Measurements from ENCODE around the gene IP6K3. TPM values are rescaled to one million over a fixed set of nuclear protein-coding genes. Genes with fewer than 3 reads are reported as not detected.

Gene IP6K3
- total RNA-seq, 1 experiment from 2014 or later: not detected

DNA sequence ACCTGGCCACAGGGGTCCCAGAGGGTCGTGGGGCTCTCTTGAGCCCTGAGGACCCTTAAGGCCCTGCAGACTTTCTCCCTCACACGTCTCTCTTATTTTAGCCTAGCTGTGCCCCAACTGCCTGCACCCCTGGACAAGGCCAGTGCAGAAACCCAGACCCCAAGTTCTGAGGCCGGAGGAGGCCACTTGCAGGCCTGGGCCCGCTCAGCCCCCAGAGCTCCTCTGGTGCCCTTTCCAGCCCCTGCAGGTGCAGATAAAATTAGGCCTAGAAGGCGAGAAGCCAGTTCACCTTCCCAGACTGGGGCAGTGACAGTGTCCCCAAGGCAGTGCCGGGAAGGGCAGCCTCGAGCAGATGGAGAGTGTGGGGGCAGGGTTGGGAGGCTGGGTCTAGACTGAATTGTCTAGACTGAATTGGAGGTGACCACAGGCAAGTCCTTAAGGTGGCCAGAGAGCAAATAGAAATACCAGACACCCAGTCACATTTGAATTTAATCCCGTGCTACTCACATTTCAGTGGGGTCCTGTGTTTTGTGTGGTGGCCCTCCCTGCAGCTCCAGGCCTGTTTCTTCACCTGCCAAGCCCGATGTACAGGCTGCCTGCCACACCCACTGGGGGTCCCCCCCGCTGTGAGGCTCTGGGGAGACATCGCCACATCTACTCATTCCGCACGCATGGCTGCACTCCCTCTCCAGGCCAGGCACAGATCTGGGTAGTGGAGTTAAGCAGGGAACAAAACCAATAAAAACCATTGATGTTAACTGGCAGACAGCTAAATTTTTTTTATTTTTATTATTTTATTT is 8.6 kb upstream of the IP6K3 start:
- Histone ChIP-seq H3K9me2 (replicated peaks; ENCODE audit: insufficient read depth, low read length) (no peaks in the 10 kb centered on the region), H3K4me2 (ENCODE audit: low read depth, low read length, poor library complexity, severe bottlenecking) (peak overlapping the region; percentile 23), H2AFZ (ENCODE audit: low read length) (no peak overlapping the region)

DNA sequence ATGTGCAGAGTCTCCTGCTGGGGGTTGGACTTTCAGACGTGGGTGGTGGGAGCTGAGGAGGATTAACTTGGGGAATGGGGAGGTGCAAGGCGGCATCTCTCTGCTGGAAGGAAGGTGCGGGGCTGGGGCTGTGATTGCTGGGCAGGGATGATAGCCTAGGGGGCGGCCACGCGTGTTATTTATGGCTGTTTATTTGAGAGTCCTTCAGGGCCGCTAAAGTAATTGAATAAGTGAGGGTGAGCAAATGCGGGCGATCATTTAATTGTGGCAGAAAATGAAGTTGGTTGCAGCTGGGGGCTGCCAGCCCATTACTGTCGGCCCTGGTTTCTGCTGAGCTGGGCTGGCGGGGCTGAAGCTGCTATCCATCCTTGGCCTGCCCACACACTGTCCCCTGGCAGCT is 7.5 kb upstream of the IP6K3 start:
- H3K79me2 ChIP-seq (ENCODE audit: low read length): no peaks in the 10 kb centered on the region
- no peak overlapping the region for H3K4me3 ChIP-seq (ENCODE audit: low read length)
- H3K9me3 ChIP-seq (ENCODE audit: low read length): no peaks in the 10 kb centered on the region
- H3K27me3 ChIP-seq (ENCODE audit: low read length): no peaks in the 10 kb centered on the region
- H3K27ac ChIP-seq (ENCODE audit: low read length): no peak overlapping the region
- H3K4me1 ChIP-seq (ENCODE audit: low read length): peaks cover 13% of the 10 kb centered on the region
- H4K20me1 ChIP-seq (ENCODE audit: insufficient read depth, low read depth, low read length): no peaks in the 10 kb centered on the region
- H3K4me2 ChIP-seq (ENCODE audit: low read depth, low read length, poor library complexity, severe bottlenecking): no peak overlapping the region
- DNase-seq: no peak
- no peak overlapping the region for H3K9ac ChIP-seq (ENCODE audit: low read length)
- H2AFZ ChIP-seq (ENCODE audit: low read length): no peak overlapping the region
- no peaks in the 10 kb centered on the region for H3K36me3 ChIP-seq (ENCODE audit: insufficient read depth, low read length)
- H3K9me2 ChIP-seq (replicated peaks; ENCODE audit: insufficient read depth, low read length): no peaks in the 10 kb centered on the region

More for the DNA sequence above, 8.6 kb upstream of the IP6K3 start:
- no peak overlapping the region for H3K4me3 ChIP-seq (ENCODE audit: low read length)
- H3K79me2 ChIP-seq (ENCODE audit: low read length): no peaks in the 10 kb centered on the region
- H3K36me3 ChIP-seq (ENCODE audit: insufficient read depth, low read length): no peaks in the 10 kb centered on the region
- peaks cover 13% of the 10 kb centered on the region for H3K4me1 ChIP-seq (ENCODE audit: low read length)
- peak; percentile 63 for DNase-seq
- H3K9me3 ChIP-seq (ENCODE audit: low read length): no peaks in the 10 kb centered on the region
- H3K27ac ChIP-seq (ENCODE audit: low read length): no peak overlapping the region
- no peaks in the 10 kb centered on the region for H4K20me1 ChIP-seq (ENCODE audit: insufficient read depth, low read depth, low read length)
- no peaks in the 10 kb centered on the region for H3K27me3 ChIP-seq (ENCODE audit: low read length)
- H3K9ac ChIP-seq (ENCODE audit: low read length): peak overlapping the region; percentile 30; the same call in 1 of the 2 replicates

DNA sequence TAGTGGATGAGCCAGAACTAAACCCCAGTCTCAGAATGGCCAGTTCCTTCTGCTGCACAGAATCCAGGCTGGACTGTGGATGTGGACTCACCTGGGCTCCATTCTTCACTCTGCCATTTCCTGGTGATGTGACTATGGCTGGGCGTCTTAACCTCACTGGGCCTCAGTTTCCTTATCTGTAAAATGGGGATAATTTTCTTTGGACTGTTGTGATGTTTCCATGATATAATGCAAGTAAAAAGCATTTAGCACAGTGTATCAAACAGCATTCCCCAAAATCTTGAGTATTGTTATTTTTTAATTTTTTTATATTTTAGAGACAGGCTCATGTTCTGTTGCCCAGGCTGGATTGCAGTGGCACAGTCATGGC is 5.9 kb upstream of the IP6K3 start:
- DNase-seq: no peak

DNA sequence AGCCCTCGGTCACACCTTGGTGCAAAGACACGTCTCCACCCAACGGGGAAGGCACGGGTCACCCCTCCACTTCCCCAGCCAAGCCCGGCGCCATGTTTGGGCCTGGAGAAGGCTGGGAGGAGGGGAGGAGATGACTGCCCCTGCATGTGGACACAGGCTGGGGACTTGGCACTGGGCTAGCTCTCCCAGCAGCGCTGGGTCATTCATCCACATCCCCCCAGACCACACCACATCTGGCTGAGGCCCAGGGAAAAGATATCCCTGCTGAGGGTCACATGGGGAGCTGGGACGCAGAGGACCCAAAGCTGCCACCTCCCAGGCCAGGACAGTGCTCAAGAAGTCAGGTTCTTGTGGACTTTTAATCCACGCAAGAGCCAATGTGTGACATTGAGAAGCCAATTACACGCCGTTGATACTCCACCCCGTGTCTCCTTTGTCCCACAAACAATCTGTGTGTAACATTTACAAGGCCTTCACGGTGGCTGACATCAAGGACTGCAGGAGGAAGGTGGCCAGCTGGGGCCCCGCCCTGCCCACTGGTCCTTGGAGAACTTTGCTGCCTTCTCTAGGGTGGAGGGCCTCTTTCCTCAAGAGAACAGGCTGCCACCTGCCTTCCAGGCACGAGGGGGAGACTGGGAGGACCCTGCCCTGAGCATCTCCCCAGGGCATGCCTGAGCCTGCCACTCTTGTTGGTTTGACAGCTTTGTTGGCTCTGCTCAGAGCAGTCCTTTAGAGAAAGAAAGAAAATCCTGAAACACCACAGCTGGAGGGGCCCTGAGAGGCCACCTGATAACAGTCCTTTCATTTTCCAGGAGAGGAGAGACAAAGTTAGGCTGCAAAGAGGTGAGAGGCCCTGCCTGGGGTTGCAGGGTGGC is 5.3 kb upstream of the IP6K3 start:
- H3K4me2 ChIP-seq (ENCODE audit: low read depth, low read length, poor library complexity, severe bottlenecking): no peak overlapping the region

More for the DNA sequence above, 5.9 kb upstream of the IP6K3 start:
- Histone ChIP-seq H3K4me2 (ENCODE audit: low read depth, low read length, poor library complexity, severe bottlenecking) (no peak overlapping the region), H3K4me3 (ENCODE audit: low read length) (no peak overlapping the region), H3K9ac (ENCODE audit: low read length) (no peak overlapping the region), H3K36me3 (ENCODE audit: insufficient read depth, low read length) (no peaks in the 10 kb centered on the region), H2AFZ (ENCODE audit: low read length) (no peak overlapping the region), H3K4me1 (ENCODE audit: low read length) (peaks cover 13% of the 10 kb centered on the region), H3K27ac (ENCODE audit: low read length) (no peak overlapping the region), H3K9me2 (replicated peaks; ENCODE audit: insufficient read depth, low read length) (no peaks in the 10 kb centered on the region), H4K20me1 (ENCODE audit: insufficient read depth, low read depth, low read length) (no peaks in the 10 kb centered on the region), H3K79me2 (ENCODE audit: low read length) (no peaks in the 10 kb centered on the region), H3K27me3 (ENCODE audit: low read length) (no peaks in the 10 kb centered on the region), H3K9me3 (ENCODE audit: low read length) (no peaks in the 10 kb centered on the region)

DNA sequence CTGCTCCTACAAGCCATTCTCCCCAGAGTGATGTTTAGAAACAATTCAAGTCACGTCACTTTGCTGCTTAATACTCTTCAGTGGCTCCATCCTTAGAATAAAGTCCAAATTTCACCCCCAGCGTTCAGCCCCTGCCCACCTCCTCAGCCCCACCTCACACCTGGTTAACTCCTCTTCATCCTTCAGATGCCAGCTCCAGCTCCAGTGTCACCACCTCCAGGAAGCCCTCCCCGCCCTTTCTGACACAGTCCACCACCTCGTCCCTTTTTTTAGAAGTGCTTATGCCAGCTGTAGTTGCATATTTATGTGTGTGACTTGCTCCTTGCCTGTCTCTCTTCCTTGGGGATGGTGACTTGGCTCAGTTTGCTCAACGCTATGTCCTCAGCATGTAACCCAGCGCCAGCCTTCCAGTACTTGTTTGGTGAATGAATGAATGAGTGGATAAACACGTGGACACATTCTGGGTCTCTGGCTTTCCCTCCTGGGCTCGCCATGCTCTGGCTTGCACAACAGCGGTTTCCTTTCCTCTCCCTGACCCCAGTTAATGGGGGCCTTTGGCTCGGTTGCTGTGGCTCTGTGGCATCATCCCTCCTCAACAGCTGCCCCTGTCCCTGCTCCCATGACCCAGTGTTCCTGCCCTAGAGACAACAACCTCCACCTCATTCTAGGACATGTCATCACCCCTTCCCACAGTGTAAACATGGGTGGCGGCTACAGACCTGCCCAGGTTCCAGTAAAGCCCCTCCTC is 3.7 kb upstream of the IP6K3 start:
- H3K27me3 ChIP-seq (ENCODE audit: low read length): no peaks in the 10 kb centered on the region
- H3K79me2 ChIP-seq (ENCODE audit: low read length): no peaks in the 10 kb centered on the region
- no peak overlapping the region for H3K9ac ChIP-seq (ENCODE audit: low read length)
- H3K9me3 ChIP-seq (ENCODE audit: low read length): no peaks in the 10 kb centered on the region
- H3K4me3 ChIP-seq (ENCODE audit: low read length): no peak overlapping the region
- no peak overlapping the region for H3K4me2 ChIP-seq (ENCODE audit: low read depth, low read length, poor library complexity, severe bottlenecking)
- H3K27ac ChIP-seq (ENCODE audit: low read length): no peak overlapping the region
- H4K20me1 ChIP-seq (ENCODE audit: insufficient read depth, low read depth, low read length): no peaks in the 10 kb centered on the region
- no peaks in the 10 kb centered on the region for H3K36me3 ChIP-seq (ENCODE audit: insufficient read depth, low read length)
- DNase-seq: no peak
- H3K9me2 ChIP-seq (replicated peaks; ENCODE audit: insufficient read depth, low read length): no peaks in the 10 kb centered on the region
- H3K4me1 ChIP-seq (ENCODE audit: low read length): peaks cover 11% of the 10 kb centered on the region
- H2AFZ ChIP-seq (ENCODE audit: low read length): no peak overlapping the region

More for the DNA sequence above, 5.3 kb upstream of the IP6K3 start:
- no peak overlapping the region for H3K9ac ChIP-seq (ENCODE audit: low read length)
- no peaks in the 10 kb centered on the region for H3K79me2 ChIP-seq (ENCODE audit: low read length)
- H3K36me3 ChIP-seq (ENCODE audit: insufficient read depth, low read length): no peaks in the 10 kb centered on the region
- H3K9me2 ChIP-seq (replicated peaks; ENCODE audit: insufficient read depth, low read length): no peaks in the 10 kb centered on the region
- no peaks in the 10 kb centered on the region for H4K20me1 ChIP-seq (ENCODE audit: insufficient read depth, low read depth, low read length)
- DNase-seq: no peak
- no peak overlapping the region for H2AFZ ChIP-seq (ENCODE audit: low read length)
- peaks cover 13% of the 10 kb centered on the region for H3K4me1 ChIP-seq (ENCODE audit: low read length)
- H3K27me3 ChIP-seq (ENCODE audit: low read length): no peaks in the 10 kb centered on the region
- no peaks in the 10 kb centered on the region for H3K9me3 ChIP-seq (ENCODE audit: low read length)
- H3K4me3 ChIP-seq (ENCODE audit: low read length): no peak overlapping the region
- H3K27ac ChIP-seq (ENCODE audit: low read length): no peak overlapping the region

DNA sequence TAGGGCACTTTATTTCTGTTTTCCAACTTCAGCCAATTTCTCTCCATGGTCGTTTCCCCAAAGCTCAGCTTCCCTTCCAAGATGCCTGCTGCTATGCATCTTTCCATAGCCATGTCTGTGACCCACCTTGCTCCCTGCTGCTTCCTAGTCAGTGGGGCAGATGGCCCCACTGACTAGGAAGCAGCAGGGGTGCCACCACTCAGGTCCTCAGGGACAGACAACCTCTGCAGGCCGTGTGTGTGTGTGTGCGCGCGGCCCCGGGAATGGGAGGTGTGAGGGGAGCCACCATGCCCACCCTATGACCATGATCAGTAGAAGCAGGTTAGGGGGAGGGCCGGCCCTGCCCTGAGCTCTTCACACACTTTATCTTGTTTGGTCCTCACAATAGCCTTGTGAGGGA is 2.7 kb upstream of the IP6K3 start:
- no peaks in the 10 kb centered on the region for H3K36me3 ChIP-seq (ENCODE audit: insufficient read depth, low read length)
- peaks cover 1% of the 10 kb centered on the region for H3K4me1 ChIP-seq (ENCODE audit: low read length)
- H3K4me3 ChIP-seq (ENCODE audit: low read length): no peak overlapping the region
- H3K79me2 ChIP-seq (ENCODE audit: low read length): no peaks in the 10 kb centered on the region
- no peak overlapping the region for H3K27ac ChIP-seq (ENCODE audit: low read length)
- H3K9ac ChIP-seq (ENCODE audit: low read length): no peak overlapping the region
- no peaks in the 10 kb centered on the region for H4K20me1 ChIP-seq (ENCODE audit: insufficient read depth, low read depth, low read length)
- H3K27me3 ChIP-seq (ENCODE audit: low read length): no peaks in the 10 kb centered on the region
- no peak overlapping the region for H2AFZ ChIP-seq (ENCODE audit: low read length)
- H3K9me2 ChIP-seq (replicated peaks; ENCODE audit: insufficient read depth, low read length): no peaks in the 10 kb centered on the region
- H3K4me2 ChIP-seq (ENCODE audit: low read depth, low read length, poor library complexity, severe bottlenecking): no peak overlapping the region
- no peak for DNase-seq
- no peaks in the 10 kb centered on the region for H3K9me3 ChIP-seq (ENCODE audit: low read length)

DNA sequence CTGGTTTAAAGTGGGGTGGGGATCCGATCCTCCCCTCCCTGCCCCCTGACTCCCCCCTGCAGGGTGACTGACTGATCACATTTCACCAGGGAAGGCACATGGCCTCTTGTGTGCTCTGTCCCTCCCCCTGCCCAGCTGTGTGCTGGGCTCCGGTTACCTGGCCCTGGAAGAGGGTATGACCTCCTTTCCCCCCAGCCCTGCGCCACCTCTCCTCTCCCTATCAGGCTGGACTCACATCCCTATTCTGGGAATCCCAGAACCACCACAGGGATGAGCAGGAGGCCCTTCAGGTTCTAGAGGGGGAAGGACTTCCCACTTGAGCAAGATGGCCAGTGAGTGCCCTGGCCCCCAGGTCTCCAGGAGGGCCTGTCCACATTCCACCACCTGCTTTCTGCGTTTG is 2.1 kb upstream of the IP6K3 start:
- H3K4me3 ChIP-seq (ENCODE audit: low read length): no peak overlapping the region
- no peaks in the 10 kb centered on the region for H3K9me2 ChIP-seq (replicated peaks; ENCODE audit: insufficient read depth, low read length)
- H3K9me3 ChIP-seq (ENCODE audit: low read length): no peaks in the 10 kb centered on the region
- no peaks in the 10 kb centered on the region for H3K27me3 ChIP-seq (ENCODE audit: low read length)
- no peak overlapping the region for H3K4me2 ChIP-seq (ENCODE audit: low read depth, low read length, poor library complexity, severe bottlenecking)
- no peaks in the 10 kb centered on the region for H4K20me1 ChIP-seq (ENCODE audit: insufficient read depth, low read depth, low read length)
- H3K9ac ChIP-seq (ENCODE audit: low read length): no peak overlapping the region
- H2AFZ ChIP-seq (ENCODE audit: low read length): no peak overlapping the region
- H3K36me3 ChIP-seq (ENCODE audit: insufficient read depth, low read length): no peaks in the 10 kb centered on the region
- peaks cover 3% of the 10 kb centered on the region; the same call in 1 of the 2 replicates for H3K4me1 ChIP-seq (ENCODE audit: low read length)
- no peak for DNase-seq
- no peak overlapping the region for H3K27ac ChIP-seq (ENCODE audit: low read length)
- H3K79me2 ChIP-seq (ENCODE audit: low read length): no peaks in the 10 kb centered on the region

DNA sequence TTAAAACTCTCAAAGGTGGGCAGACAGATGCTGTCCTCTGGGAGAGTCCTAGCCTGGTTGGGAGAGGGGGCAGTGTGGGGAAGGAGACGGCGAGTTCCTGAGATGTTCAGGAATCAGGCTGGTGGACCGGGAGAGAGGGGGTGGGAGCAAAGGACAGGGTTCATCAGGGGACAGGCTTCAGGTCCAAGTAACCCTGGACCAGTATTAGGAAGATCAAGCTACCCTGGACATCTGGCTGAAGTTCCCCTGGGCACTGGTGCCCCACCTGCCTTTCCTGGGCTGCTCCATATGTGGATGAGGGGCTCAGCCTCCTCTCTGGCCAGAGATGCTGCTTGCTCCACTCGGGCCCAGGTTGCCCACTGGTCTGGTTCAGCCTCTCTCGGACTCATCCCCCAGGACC is 1.1 kb upstream of the IP6K3 start:
- Histone ChIP-seq H3K4me3 (ENCODE audit: low read length) (no peak overlapping the region), H3K4me1 (ENCODE audit: low read length) (peaks cover 3% of the 10 kb centered on the region; the same call in 1 of the 2 replicates), H2AFZ (ENCODE audit: low read length) (no peak overlapping the region), H3K79me2 (ENCODE audit: low read length) (no peaks in the 10 kb centered on the region), H3K4me2 (ENCODE audit: low read depth, low read length, poor library complexity, severe bottlenecking) (no peak overlapping the region), H3K9me2 (replicated peaks; ENCODE audit: insufficient read depth, low read length) (no peaks in the 10 kb centered on the region), H4K20me1 (ENCODE audit: insufficient read depth, low read depth, low read length) (no peaks in the 10 kb centered on the region), H3K9ac (ENCODE audit: low read length) (no peak overlapping the region), H3K9me3 (ENCODE audit: low read length) (no peaks in the 10 kb centered on the region), H3K27me3 (ENCODE audit: low read length) (no peaks in the 10 kb centered on the region), H3K36me3 (ENCODE audit: insufficient read depth, low read length) (no peaks in the 10 kb centered on the region), H3K27ac (ENCODE audit: low read length) (no peak overlapping the region)
- no peak for DNase-seq
